ENCODE data around the gene TMEM97. TPM values are rescaled to one million over a fixed set of nuclear protein-coding genes. Genes with fewer than 3 reads are reported as not detected.

Gene TMEM97
- total and polyA plus RNA-seq, 9 of the 15 experiments (the other 6 are each of a cell fraction or from before 2014, with no cell fraction given), result 34.6 to 121 (median 76.0) TPM

DNA sequence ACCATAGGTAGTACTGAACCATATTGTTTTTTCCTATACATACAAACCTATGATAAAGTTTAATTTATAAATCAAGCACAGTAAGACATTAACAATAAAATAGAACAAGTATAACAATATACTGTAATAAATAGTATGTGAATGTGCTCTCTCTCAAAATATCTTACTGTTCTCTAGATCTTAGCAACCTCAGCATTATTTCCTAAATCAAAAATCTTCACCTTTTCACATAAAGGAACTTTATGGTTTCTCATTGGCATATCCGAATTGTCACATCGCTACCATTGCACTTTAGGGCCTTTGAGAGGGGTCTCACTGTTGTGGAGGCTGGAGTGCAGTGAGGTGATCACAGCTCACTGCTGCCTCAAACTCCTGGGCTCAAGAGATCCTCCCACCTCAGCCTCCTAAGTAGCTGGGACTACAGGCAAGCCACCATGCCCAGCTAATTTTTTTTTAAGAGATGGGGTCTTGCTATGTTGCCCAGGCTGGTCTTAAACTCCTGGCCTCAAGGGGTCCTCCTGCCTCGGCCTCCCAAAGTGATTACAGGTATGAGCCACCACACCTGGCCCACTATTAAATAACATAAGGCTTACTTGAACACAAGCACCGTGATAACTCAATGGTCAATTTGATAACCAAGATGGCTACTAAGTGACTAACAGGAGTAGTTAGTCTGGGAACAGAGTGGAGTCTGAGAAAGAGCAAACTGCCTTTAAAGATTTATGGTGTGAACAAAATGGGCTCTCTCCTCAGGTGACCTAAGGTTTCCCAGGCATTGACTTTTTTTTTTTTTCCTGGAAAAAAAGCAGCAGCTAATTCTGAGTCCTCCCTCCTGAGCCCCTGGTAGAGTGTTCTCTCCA, 2.9 kb upstream of the TMEM97 start:
- in situ Hi-C loops (cut with MboI) (no loop called here), intact Hi-C loops (cut with micrococcal nuclease) (no loop called here)
- H2AFZ ChIP-seq (ENCODE audit: low read depth, low read length), result peak overlapping the region; percentile 82; the same call in 1 of the 2 replicates
- peak overlapping the region; percentile 78 to 99 for H3K9ac ChIP-seq (ENCODE audit: insufficient read depth in 1 of 2, low read depth in 2 of 2, low read length in 2 of 2)
- peak overlapping the region; percentile 93 for H3K4me2 ChIP-seq (ENCODE audit: insufficient read depth, low read length)
- peaks cover 10% of the 10 kb centered on the region; the same call in 1 of the 3 replicates for H3K36me3 ChIP-seq (ENCODE audit: control insufficient read depth, insufficient read depth, low read length)
- no peak overlapping the region for H3K4me3 ChIP-seq
- FAIRE-seq (no peak), DNase-seq (ENCODE audit: extremely low read depth in 1 of 4, low spot score in 3 of 4) (peak in 1 of 4 experiments; percentile 25), ATAC-seq (no peak)
- ChIA-PET CTCF (ENCODE audit: low intra/inter-chr PET ratio) (interaction anchor here (0.7 kb wide), 1 partner anchor 23 kb away, joined by 3 read pairs; no protein-coding TSS in a partner anchor), POLR2A (interaction anchor here (0.6 to 4.9 kb wide), 2 partner anchors 17 to 29 kb away, joined by 3 to 62 read pairs; partner anchors contain the start of genes IFT20 and TNFAIP1)
- WGBS (ENCODE audit: insufficient coverage, low coverage, missing lambda C conversion rate), result 73% methylated on average over 4 of the region's 4 CpGs
- no peaks in the 10 kb centered on the region for H3K27me3 ChIP-seq (ENCODE audit: control insufficient read depth in 2 of 2, insufficient read depth in 2 of 2, low read length in 2 of 2)
- no peaks in the 10 kb centered on the region for H3K9me1 ChIP-seq (ENCODE audit: control insufficient read depth, insufficient read depth, low read length)
- H3K27ac ChIP-seq (ENCODE audit: extremely low read depth, low read depth, low read length), result peak overlapping the region; percentile 81; the same call in 1 of the 3 replicates
- H3K4me1 ChIP-seq (replicated peaks in 1 of 2; ENCODE audit: control insufficient read depth in 2 of 2, insufficient read depth in 2 of 2, low read length in 2 of 2), result peaks cover 31 to 35% of the 10 kb centered on the region in 2 experiments
- BruUV-seq (replicated peaks), result no TSS peak
- no peaks in the 10 kb centered on the region for H3K9me3 ChIP-seq (replicated peaks; ENCODE audit: control insufficient read depth, insufficient read depth, low read depth, low read length)
- peaks cover 44% of the 10 kb centered on the region for H3K79me2 ChIP-seq (ENCODE audit: control insufficient read depth, insufficient read depth, low read length)
- 0 out of 2 replicates have a peak, but pooled peaks cover 7% of the 10 kb centered on the region for H4K20me1 ChIP-seq (replicated peaks; ENCODE audit: control insufficient read depth, insufficient read depth, low read length)
- TF ChIP-seq C11orf30 (IDR thresholded peaks at IDR 0.05; ENCODE audit: low read depth), result peak; percentile 66
- peak; percentile 73 for TF ChIP-seq BCOR (IDR thresholded peaks at IDR 0.05)
- TF ChIP-seq HNRNPLL (IDR thresholded peaks at IDR 0.05; ENCODE audit: low read depth, low read length, poor library complexity, severe bottlenecking), result no peak
- TF ChIP-seq ZNF316 (IDR thresholded peaks at IDR 0.05), result peak; percentile 91
- TF ChIP-seq, protein P1, sequence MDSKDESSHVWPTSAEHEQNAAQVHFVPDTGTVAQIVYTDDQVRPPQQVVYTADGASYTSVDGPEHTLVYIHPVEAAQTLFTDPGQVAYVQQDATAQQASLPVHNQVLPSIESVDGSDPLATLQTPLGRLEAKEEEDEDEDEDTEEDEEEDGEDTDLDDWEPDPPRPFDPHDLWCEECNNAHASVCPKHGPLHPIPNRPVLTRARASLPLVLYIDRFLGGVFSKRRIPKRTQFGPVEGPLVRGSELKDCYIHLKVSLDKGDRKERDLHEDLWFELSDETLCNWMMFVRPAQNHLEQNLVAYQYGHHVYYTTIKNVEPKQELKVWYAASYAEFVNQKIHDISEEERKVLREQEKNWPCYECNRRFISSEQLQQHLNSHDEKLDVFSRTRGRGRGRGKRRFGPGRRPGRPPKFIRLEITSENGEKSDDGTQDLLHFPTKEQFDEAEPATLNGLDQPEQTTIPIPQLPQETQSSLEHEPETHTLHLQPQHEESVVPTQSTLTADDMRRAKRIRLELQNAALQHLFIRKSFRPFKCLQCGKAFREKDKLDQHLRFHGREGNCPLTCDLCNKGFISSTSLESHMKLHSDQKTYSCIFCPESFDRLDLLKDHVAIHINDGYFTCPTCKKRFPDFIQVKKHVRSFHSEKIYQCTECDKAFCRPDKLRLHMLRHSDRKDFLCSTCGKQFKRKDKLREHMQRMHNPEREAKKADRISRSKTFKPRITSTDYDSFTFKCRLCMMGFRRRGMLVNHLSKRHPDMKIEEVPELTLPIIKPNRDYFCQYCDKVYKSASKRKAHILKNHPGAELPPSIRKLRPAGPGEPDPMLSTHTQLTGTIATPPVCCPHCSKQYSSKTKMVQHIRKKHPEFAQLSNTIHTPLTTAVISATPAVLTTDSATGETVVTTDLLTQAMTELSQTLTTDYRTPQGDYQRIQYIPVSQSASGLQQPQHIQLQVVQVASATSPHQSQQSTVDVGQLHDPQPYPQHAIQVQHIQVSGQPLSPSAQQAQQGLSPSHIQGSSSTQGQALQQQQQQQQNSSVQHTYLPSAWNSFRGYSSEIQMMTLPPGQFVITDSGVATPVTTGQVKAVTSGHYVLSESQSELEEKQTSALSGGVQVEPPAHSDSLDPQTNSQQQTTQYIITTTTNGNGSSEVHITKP (IDR thresholded peaks at IDR 0.05; ENCODE audit: partially characterized antibody), result no peak
- peak; percentile 76 for TF ChIP-seq ZNF121 (CRISPR knock-in tag; conservative IDR thresholded peaks at IDR 0.05)
- TF ChIP-seq MEIS2 (IDR thresholded peaks at IDR 0.05; ENCODE audit: partially characterized antibody), result peak; percentile 80
- peak; percentile 31; the same call in 1 of the 2 replicates for TF ChIP-seq ZNF384 (IDR thresholded peaks at IDR 0.05; ENCODE audit: low read depth, low read length)
- peak; percentile 23 to 63; a peak in 2 of 4 replicates for TF ChIP-seq KDM1A (IDR thresholded peaks at IDR 0.05)
- TF ChIP-seq, protein P2, sequence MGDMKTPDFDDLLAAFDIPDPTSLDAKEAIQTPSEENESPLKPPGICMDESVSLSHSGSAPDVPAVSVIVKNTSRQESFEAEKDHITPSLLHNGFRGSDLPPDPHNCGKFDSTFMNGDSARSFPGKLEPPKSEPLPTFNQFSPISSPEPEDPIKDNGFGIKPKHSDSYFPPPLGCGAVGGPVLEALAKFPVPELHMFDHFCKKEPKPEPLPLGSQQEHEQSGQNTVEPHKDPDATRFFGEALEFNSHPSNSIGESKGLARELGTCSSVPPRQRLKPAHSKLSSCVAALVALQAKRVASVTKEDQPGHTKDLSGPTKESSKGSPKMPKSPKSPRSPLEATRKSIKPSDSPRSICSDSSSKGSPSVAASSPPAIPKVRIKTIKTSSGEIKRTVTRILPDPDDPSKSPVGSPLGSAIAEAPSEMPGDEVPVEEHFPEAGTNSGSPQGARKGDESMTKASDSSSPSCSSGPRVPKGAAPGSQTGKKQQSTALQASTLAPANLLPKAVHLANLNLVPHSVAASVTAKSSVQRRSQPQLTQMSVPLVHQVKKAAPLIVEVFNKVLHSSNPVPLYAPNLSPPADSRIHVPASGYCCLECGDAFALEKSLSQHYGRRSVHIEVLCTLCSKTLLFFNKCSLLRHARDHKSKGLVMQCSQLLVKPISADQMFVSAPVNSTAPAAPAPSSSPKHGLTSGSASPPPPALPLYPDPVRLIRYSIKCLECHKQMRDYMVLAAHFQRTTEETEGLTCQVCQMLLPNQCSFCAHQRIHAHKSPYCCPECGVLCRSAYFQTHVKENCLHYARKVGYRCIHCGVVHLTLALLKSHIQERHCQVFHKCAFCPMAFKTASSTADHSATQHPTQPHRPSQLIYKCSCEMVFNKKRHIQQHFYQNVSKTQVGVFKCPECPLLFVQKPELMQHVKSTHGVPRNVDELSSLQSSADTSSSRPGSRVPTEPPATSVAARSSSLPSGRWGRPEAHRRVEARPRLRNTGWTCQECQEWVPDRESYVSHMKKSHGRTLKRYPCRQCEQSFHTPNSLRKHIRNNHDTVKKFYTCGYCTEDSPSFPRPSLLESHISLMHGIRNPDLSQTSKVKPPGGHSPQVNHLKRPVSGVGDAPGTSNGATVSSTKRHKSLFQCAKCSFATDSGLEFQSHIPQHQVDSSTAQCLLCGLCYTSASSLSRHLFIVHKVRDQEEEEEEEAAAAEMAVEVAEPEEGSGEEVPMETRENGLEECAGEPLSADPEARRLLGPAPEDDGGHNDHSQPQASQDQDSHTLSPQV (IDR thresholded peaks at IDR 0.05), result peak; percentile 19; the same call in 1 of the 2 replicates
- TF ChIP-seq, protein P3, sequence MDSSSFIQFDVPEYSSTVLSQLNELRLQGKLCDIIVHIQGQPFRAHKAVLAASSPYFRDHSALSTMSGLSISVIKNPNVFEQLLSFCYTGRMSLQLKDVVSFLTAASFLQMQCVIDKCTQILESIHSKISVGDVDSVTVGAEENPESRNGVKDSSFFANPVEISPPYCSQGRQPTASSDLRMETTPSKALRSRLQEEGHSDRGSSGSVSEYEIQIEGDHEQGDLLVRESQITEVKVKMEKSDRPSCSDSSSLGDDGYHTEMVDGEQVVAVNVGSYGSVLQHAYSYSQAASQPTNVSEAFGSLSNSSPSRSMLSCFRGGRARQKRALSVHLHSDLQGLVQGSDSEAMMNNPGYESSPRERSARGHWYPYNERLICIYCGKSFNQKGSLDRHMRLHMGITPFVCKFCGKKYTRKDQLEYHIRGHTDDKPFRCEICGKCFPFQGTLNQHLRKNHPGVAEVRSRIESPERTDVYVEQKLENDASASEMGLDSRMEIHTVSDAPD (CRISPR knock-in tag; IDR thresholded peaks at IDR 0.05), result no peak
- TF ChIP-seq PTRF (tag; IDR thresholded peaks at IDR 0.05), result peak; percentile 60; the same call in 1 of the 2 replicates

Measured in K562 (cell line).